SJCRH30 (cell line): ENCODE data around the gene MVP. TPM values are rescaled to one million over a fixed set of nuclear protein-coding genes. Genes with fewer than 3 reads are reported as not detected.
"Not testable (repeated sequence)": the region's sequence is repeated elsewhere in the genome, so short reads cannot be mapped to it uniquely, and the experiment has no call there.

ENCODE experiments used
- DNase-seq, 2 experiments: peaks; one replicate each; pipeline ENCODE4 v3.0.0-alpha.2; 2015 to 2020
- H3K27ac ChIP-seq: fragments of 250-450 bp; sonication (Bioruptor Pico); 2 replicates; pipeline ENCODE4 v1.5.1; 2020; ENCODE audit warnings: mild to moderate bottlenecking, moderate library complexity
- H3K27me3 ChIP-seq: fragments of 250-450 bp; sonication (Bioruptor Pico); 2 replicates; pipeline ENCODE4 v1.5.1; 2020; ENCODE audit warnings: mild to moderate bottlenecking, moderate library complexity
- H3K36me3 ChIP-seq: fragments of 250-450 bp; sonication (Bioruptor Pico); 2 replicates; pipeline ENCODE4 v1.5.1; 2020; ENCODE audit warnings: mild to moderate bottlenecking, moderate library complexity
- H3K4me1 ChIP-seq: fragments of 250-450 bp; sonication (Bioruptor Pico); 2 replicates; pipeline ENCODE4 v1.5.1; 2020; ENCODE audit warnings: mild to moderate bottlenecking, moderate library complexity
- H3K4me3 ChIP-seq: fragments of 250-450 bp; sonication (Bioruptor Pico); 2 replicates; pipeline ENCODE4 v1.5.1; 2020; ENCODE audit warnings: mild to moderate bottlenecking, moderate library complexity
- H3K9me3 ChIP-seq: fragments of 250-450 bp; sonication (Bioruptor Pico); replicated peaks from 2 replicates; pipeline ENCODE4 v1.5.1; 2020; ENCODE audit warnings: mild to moderate bottlenecking, moderate library complexity
- total RNA-seq: library from RNA; depleted of rRNA; stranded (reverse); fragments of >200 nt; shearing (Covaris generic); gene quantifications from 2 replicates; pipeline ENCODE4 v1.2.3, GENCODE V29; 2014

MVP gene
- total RNA-seq, 1 experiment from 2014 or later = 0.63 TPM

- no peak for DNase-seq
- H3K4me3 ChIP-seq = peak overlapping the region; percentile 84
- H3K36me3 ChIP-seq = peaks cover 27% of the 10 kb centered on the region
- no peaks in the 10 kb centered on the region for H3K4me1 ChIP-seq
- no peaks in the 10 kb centered on the region for H3K27me3 ChIP-seq
- no peak overlapping the region for H3K27ac ChIP-seq
- H3K9me3 ChIP-seq = no peaks in the 10 kb centered on the region
Measured at GRCh38 chr16:29791845-29792807, 28.1 kb upstream of the MVP start.

- not testable (repeated sequence) for DNase-seq, H3K27me3 ChIP-seq, H3K4me3 ChIP-seq, H3K27ac ChIP-seq, H3K4me1 ChIP-seq, H3K9me3 ChIP-seq
- peaks cover 36% of the 10 kb centered on the region for H3K36me3 ChIP-seq
Measured at GRCh38 chr16:29793153-29793552, 27.1 kb upstream of the MVP start.

- Histone ChIP-seq H3K9me3 (no peaks in the 10 kb centered on the region), H3K4me1 (no peaks in the 10 kb centered on the region), H3K4me3 (no peak overlapping the region), H3K27ac (no peak overlapping the region), H3K27me3 (no peaks in the 10 kb centered on the region), H3K36me3 (peaks cover 47% of the 10 kb centered on the region)
- DNase-seq = no peak
Measured at GRCh38 chr16:29794231-29794710, 26.0 kb upstream of the MVP start.

- Histone ChIP-seq H3K9me3 (no peaks in the 10 kb centered on the region), H3K27me3 (no peaks in the 10 kb centered on the region), H3K4me3 (no peak overlapping the region), H3K27ac (no peak overlapping the region), H3K36me3 (peaks cover 66% of the 10 kb centered on the region), H3K4me1 (peaks cover 20% of the 10 kb centered on the region; the same call in 1 of the 2 replicates)
- DNase-seq = no peak
Measured at GRCh38 chr16:29802416-29802935, 17.8 kb upstream of the MVP start.

DNA sequence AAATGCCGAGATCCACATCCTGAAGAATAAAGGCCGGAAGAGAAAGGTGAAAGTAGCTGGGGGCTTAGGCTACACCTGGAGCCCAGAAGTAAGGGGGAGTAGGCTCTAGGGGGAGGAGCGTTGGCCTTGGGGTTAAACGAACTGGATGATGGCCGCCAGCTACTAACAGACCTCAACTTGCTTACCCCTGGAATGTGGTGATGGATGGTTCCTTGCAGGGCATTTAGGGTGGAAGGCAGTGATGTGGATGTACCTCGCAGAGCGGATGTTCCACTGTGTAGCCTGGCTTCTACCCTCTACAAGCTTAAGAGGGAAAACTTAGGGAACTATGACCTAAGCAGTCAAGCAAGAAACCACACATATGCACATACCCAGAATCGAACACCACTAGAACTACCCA is 16.2 kb upstream of the MVP start:
- no peak for DNase-seq
- Histone ChIP-seq H3K4me3 (no peak overlapping the region), H3K9me3 (no peaks in the 10 kb centered on the region), H3K27me3 (no peaks in the 10 kb centered on the region), H3K4me1 (peaks cover 22% of the 10 kb centered on the region; the same call in 1 of the 2 replicates), H3K27ac (no peak overlapping the region), H3K36me3 (peaks cover 61% of the 10 kb centered on the region)

DNA sequence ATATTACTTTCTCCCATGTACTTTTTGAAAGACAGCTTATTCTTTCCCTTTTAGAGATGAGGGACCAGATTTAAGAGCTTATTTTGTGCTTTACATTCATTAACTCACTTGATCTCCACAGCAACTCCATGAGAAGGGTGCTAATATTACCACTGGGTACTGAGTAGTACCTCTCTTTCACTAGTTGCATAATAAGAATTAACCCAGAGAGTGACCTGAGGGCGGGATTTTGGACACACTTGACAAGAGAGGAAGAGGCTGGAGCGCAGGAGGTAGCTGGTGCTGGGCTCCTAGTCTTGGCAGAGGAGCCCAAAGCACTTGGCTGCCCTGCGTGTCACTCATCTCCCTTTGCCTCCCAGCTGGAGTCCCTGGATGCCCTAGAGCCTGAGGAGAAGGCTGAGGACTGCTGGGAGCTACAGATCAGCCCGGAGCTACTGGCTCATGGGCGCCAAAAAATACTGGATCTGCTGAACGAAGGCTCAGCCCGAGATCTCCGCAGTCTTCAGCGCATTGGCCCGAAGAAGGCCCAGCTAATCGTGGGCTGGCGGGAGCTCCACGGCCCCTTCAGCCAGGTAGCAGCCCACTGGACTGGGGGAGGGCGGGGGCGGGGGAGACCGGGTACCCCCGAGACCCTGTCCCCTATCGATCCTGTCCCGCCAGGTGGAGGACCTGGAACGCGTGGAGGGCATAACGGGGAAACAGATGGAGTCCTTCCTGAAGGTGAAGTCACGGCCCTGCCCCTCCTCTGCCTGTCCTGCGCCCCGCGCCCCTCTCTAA is 15.6 kb upstream of the MVP start:
- DNase-seq = no peak

GRCh38 chr16:29805232-29806098 is 14.8 kb upstream of the MVP start:
- Histone ChIP-seq H3K4me3 (peak overlapping the region; percentile 61), H3K27me3 (no peaks in the 10 kb centered on the region), H3K36me3 (peaks cover 55% of the 10 kb centered on the region), H3K9me3 (no peaks in the 10 kb centered on the region), H3K27ac (peak overlapping the region; percentile 67), H3K4me1 (peaks cover 22% of the 10 kb centered on the region; the same call in 1 of the 2 replicates)
- DNase-seq = peak; percentile 97

More for the DNA sequence above, 15.6 kb upstream of the MVP start:
- H3K9me3 ChIP-seq = no peaks in the 10 kb centered on the region
- no peaks in the 10 kb centered on the region for H3K27me3 ChIP-seq
- peak overlapping the region; percentile 67 for H3K27ac ChIP-seq
- peaks cover 59% of the 10 kb centered on the region for H3K36me3 ChIP-seq
- H3K4me1 ChIP-seq = peaks cover 22% of the 10 kb centered on the region; the same call in 1 of the 2 replicates
- peak overlapping the region; percentile 61 for H3K4me3 ChIP-seq

DNA sequence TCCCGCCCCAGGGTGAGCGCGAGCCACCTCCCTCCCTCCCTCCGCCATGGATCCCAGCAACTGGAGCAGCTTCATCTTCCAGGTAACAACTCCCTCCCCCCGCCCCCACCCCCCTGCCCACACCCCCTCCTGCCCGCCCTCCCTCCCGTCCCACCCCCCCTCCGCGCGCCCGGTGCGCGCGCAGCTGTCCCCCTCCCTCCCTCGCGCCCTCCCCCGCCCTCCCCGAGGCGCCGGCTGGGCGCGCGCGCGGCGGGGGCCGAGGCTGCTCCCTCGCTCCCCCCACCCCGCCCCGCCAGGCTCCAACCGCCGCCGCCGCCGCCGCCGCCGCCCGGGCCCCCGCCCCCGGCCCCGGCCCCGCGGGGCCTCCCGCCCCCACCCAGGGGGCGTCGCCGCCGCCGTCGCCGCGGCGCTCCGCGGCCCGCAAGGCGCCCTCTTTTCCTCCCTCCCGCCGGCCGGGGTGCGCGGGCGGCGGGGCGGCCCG is 14.1 kb upstream of the MVP start, which contains the start of gene MAZ:
TSS of gene MAZ (plus strand) at position 431 of the 481 bp plus-strand sequence. CDS start 173 bp downstream, outside the sequence.
- peaks cover 51% of the 10 kb centered on the region for H3K36me3 ChIP-seq
- DNase-seq = no peak
- H3K4me1 ChIP-seq = peaks cover 26% of the 10 kb centered on the region; the same call in 1 of the 2 replicates
- H3K27me3 ChIP-seq = no peaks in the 10 kb centered on the region
- peak within 1 kb of the TSS; percentile 67 for H3K27ac ChIP-seq
- peak within 1 kb of the TSS; percentile 63 for H3K4me3 ChIP-seq
- no peaks in the 10 kb centered on the region for H3K9me3 ChIP-seq

GRCh38 chr16:29806641-29807425 is 13.4 kb upstream of the MVP start:
- Histone ChIP-seq H3K27ac (peak overlapping the region; percentile 62; the same call in 1 of the 2 replicates), H3K4me3 (peak overlapping the region; percentile 63), H3K4me1 (peaks cover 31% of the 10 kb centered on the region), H3K36me3 (peaks cover 44% of the 10 kb centered on the region), H3K27me3 (no peaks in the 10 kb centered on the region), H3K9me3 (no peaks in the 10 kb centered on the region)
- DNase-seq = peak; percentile 59 to 67

GRCh38 chr16:29807426-29808218 is 12.6 kb upstream of the MVP start:
- H3K27ac ChIP-seq = peak overlapping the region; percentile 16; the same call in 1 of the 2 replicates
- H3K36me3 ChIP-seq = peaks cover 38% of the 10 kb centered on the region
- no peaks in the 10 kb centered on the region for H3K27me3 ChIP-seq
- no peaks in the 10 kb centered on the region for H3K9me3 ChIP-seq
- peak; percentile 85 to 86 for DNase-seq
- peaks cover 28% of the 10 kb centered on the region for H3K4me1 ChIP-seq
- peak overlapping the region; percentile 63 for H3K4me3 ChIP-seq

GRCh38 chr16:29808219-29808900 is 11.9 kb upstream of the MVP start:
- peaks cover 31% of the 10 kb centered on the region for H3K36me3 ChIP-seq
- H3K27ac ChIP-seq = no peak overlapping the region; the same call in 1 of the 2 replicates

More at GRCh38 chr16:29808219-29808900, 11.9 kb upstream of the MVP start:
- no peaks in the 10 kb centered on the region for H3K27me3 ChIP-seq
- H3K4me3 ChIP-seq = peak overlapping the region; percentile 63
- no peaks in the 10 kb centered on the region for H3K9me3 ChIP-seq
- no peak for DNase-seq
- peaks cover 20% of the 10 kb centered on the region for H3K4me1 ChIP-seq
